Non-pigmented ciliary epithelial cell (primary cell): ENCODE results near the gene GALR1.

ENCODE experiments used
- DNase-seq: peaks from one replicate; pipeline ENCODE4 v3.0.0-alpha.2; 2010; ENCODE audit warnings: low read depth

GALR1 gene

DNA sequence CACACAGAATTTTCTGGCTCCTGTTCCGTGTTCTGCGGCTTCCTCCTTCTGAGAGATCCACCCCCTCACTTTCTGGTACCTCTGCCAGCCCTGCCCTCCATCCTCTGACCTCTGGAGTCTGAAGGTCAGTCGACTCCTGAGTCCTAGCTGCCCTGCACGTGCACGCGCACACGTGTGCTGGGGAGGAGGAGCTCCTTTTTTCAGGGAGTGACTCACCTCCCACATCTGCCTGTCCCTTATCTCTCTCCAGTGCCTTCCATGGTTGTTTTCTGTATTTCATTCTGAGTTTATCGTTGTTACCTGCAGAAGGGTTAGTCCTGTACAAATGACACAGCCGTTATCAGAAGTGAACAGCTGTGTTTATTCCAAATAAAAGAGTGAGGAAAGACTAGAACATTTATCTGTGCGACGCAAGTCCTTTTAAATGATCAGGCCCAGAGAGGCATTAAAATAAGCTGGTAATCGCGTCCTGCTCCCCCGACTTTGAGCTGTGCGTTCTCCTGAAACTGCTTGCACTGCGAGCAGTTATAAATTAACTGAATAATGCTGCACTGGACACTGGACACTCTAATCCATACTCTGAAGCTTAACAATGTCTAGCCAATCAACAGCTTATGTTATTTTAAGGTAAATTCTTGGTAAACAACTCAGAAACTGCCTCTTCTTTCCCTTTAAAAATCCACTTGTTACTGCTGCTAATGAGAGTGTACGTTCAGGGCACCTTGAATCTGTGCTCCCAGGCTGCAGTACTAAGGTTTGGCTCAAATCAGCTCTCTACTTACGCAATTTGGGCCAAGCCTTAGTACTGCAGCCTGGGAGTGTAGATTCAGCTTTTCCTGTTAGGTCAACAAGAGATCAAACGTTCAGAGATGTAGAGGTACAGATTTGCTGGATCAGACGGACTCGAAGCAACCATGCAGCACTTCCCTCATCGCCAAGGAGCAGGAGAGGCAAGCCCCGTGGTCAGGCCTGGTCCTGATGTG lies 72.5 kb downstream of the GALR1 start:
- DNase-seq, result no peak

DNA sequence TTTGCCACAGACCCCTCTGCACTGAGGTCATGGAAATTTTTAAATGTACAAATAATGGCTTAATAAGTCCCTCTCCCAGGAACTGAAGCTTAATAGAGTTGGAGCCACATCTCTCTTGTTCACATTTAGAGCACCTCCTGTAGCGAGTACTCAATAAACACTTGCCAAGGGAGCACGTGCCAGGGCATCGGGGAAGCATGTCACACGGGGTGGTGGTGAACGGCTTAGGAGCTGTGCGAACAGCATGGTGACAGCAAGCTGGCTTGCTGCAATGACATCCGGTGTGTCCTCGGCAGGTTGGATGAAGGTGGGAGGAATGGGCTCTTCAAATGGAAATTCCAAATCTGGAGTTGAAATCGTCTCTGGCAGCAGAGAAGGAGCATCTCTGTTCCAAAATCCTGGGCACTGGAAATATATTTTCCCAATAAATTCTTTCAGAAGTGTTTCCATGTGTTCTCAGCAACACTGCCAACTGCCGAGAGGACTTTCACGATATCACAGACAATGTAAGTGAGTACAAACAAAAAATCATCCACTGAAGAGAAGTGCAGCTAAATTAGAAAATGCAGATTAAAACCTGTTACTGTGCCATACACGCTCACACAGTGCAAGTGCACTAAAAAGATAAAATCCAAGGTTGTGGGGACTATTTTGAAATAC lies 74.1 kb downstream of the GALR1 start:
- DNase-seq, result no peak
